NT2/D1 (cell line): Measurements from ENCODE around the gene NAA11.

Source experiments
- YY1 ChIP-seq: IDR thresholded peaks from 2 replicates; pipeline ENCODE4 v1.6.1; 2011; ENCODE audit not compliant: insufficient read length, insufficient read depth
- ZNF274 ChIP-seq: IDR thresholded peaks from 2 replicates; pipeline ENCODE4 v1.6.1; 2011; ENCODE audit warnings: mild to moderate bottlenecking, low read depth, low read length

DNA sequence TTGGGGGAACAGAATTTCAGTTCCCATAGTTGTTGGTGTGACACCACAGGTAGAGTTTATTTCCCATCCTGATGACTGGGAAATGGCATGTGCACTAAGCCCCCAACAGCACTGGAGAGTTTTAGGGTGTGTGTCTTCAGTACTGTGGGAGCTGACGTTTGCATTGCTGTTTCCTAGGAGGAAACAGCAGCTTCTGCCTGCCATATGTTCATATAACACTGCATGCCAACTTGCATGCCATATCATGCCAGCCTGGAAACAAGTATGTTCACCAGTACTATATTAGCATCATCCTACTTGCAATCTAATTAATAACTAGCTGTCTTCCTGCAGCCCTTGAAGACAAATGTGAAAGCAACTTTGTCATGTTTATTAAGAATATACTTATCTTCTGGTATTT, 58.2 kb downstream of the NAA11 start:
- TF ChIP-seq ZNF274: no peak
- TF ChIP-seq YY1: no peak
